B cell (primary cell): ENCODE measurements around the gene EXD1. TPM values are rescaled to one million over a fixed set of nuclear protein-coding genes. Genes with fewer than 3 reads are reported as not detected.

Experiments used
- ATAC-seq: fragments of 200-7000 bp; cut with Tn5 transposase; one replicate; pipeline ENCODE4 v1.10.0; 2021; ENCODE audit warnings: low read depth, mild to moderate bottlenecking, moderate number of reproducible peaks, moderate library complexity
- CTCF ChIA-PET: fragments of 350-600 bp; sonication (Branson Sonifier 250); formaldehyde crosslinking; loops from one replicate; lab custom pipeline; 2021; ENCODE audit warnings: antibody characterized with exemption, inconsistent platforms; lab: Charles Lee
- POLR2A ChIA-PET: fragments of 350-600 bp; sonication (Branson Sonifier 250); formaldehyde crosslinking; loops from one replicate; lab custom pipeline; 2021; ENCODE audit warnings: antibody characterized with exemption; lab: Charles Lee
- DNase-seq: peaks from one replicate; pipeline ENCODE4 v3.0.0; 2013
- H2AFZ ChIP-seq: 2 replicates; pipeline ENCODE4 v1.6.1; 2012; ENCODE audit warnings: mild to moderate bottlenecking, low read depth, low read length; ENCODE audit not compliant: insufficient read depth, poor library complexity, severe bottlenecking
- H3K27ac ChIP-seq, 2 donors: 1 replicate in 1 of 2; 2 replicates in 1 of 2; pipeline ENCODE4 v1.5.1; 2012 to 2013; ENCODE audit warnings: low read length in 2 of 2, mild to moderate bottlenecking in 2 of 2, moderate library complexity in 1 of 2
- H3K27me3 ChIP-seq, 4 experiments: fragments of 200-600 bp in 1 of 4; sonication (generic) in 1 of 4; replicated peaks in 1 of 4; 1 replicate in 2 of 4; 2 replicates in 2 of 4; pipeline versions ENCODE4 v1.6.1 to v1.7.0; 2013 to 2016; ENCODE audit warnings: low read length in 3 of 4, mild to moderate bottlenecking in 2 of 4, mixed read lengths in 1 of 4, moderate library complexity in 1 of 4; ENCODE audit not compliant: insufficient read depth in 4 of 4, control insufficient read depth in 3 of 4; ENCODE audit errors: control extremely low read depth in 1 of 4
- H3K36me3 ChIP-seq, 2 experiments: replicated peaks in 1 of 2; 1 replicate in 1 of 2; 2 replicates in 1 of 2; pipeline versions ENCODE4 v1.6.1 to v1.7.1; 2013; ENCODE audit warnings: low read length in 1 of 2; ENCODE audit not compliant: insufficient read depth in 2 of 2, control insufficient read depth in 1 of 2; ENCODE audit errors: control extremely low read depth in 1 of 2, extremely low read depth in 1 of 2
- H3K4me1 ChIP-seq, 2 donors: fragments of 200-600 bp in 1 of 2; sonication (generic) in 1 of 2; 1 replicate in 1 of 2; 2 replicates in 1 of 2; pipeline versions ENCODE4 v1.5.1 to v1.6.1; 2013 to 2017; ENCODE audit warnings: low read length in 2 of 2; ENCODE audit not compliant: control insufficient read depth in 2 of 2, insufficient read depth in 2 of 2
- H3K4me2 ChIP-seq: replicated peaks from 2 replicates; pipeline ENCODE3; 2012; ENCODE audit warnings: mild to moderate bottlenecking, low read depth, low read length; ENCODE audit not compliant: poor library complexity, severe bottlenecking
- H3K4me3 ChIP-seq, 5 experiments: fragments of 200-600 bp in 1 of 5; sonication (generic) in 1 of 5; 1 replicate in 3 of 5; 2 replicates in 2 of 5; pipeline versions ENCODE4 v1.5.1 to v1.7.0; 2011 to 2016; ENCODE audit warnings: low read length in 4 of 5, mild to moderate bottlenecking in 4 of 5, low read depth in 2 of 5, control low read depth in 1 of 5, moderate library complexity in 1 of 5; ENCODE audit not compliant: insufficient read depth in 1 of 5; ENCODE audit errors: control extremely low read depth in 1 of 5, extremely low read depth in 1 of 5
- H3K79me2 ChIP-seq: fragments of 200-600 bp; sonication (generic); one replicate; pipeline ENCODE4 v1.6.0; 2016; ENCODE audit warnings: low read length; ENCODE audit not compliant: control insufficient read depth, insufficient read depth
- H3K9ac ChIP-seq: fragments of 200-600 bp; sonication (generic); 2 replicates; pipeline ENCODE4 v1.6.1; 2017; ENCODE audit warnings: mild to moderate bottlenecking, low read length, moderate library complexity
- H3K9me3 ChIP-seq, 3 donors: one replicate each; pipeline versions ENCODE4 v1.6.1 to v1.7.1; 2013; ENCODE audit warnings: low read length in 2 of 3; ENCODE audit not compliant: control insufficient read depth in 2 of 3, insufficient read depth in 1 of 3; ENCODE audit errors: control extremely low read depth in 1 of 3
- H4K20me1 ChIP-seq: 2 replicates; pipeline ENCODE4 v1.6.0; 2012; ENCODE audit warnings: mild to moderate bottlenecking, low read length; ENCODE audit not compliant: insufficient read depth, control insufficient read depth, poor library complexity, severe bottlenecking
- H3K27ac Mint-ChIP-seq: one replicate; pipeline ENCODE4 v1.8.0; 2021; ENCODE audit warnings: mixed read lengths
- H3K27me3 Mint-ChIP-seq: one replicate; pipeline ENCODE4 v1.8.0; 2021; ENCODE audit warnings: mixed read lengths
- H3K4me1 Mint-ChIP-seq: one replicate; pipeline ENCODE4 v1.8.0; 2021; ENCODE audit warnings: mixed read lengths
- H3K4me3 Mint-ChIP-seq: one replicate; pipeline ENCODE4 v1.8.0; 2021; ENCODE audit warnings: mixed read lengths
- H3K9me3 Mint-ChIP-seq: one replicate; pipeline ENCODE4 v1.8.0; 2022; ENCODE audit warnings: mixed read lengths; ENCODE audit not compliant: insufficient read depth
- EZH2 ChIP-seq: IDR thresholded peaks from 2 replicates; pipeline ENCODE4 v1.6.1; 2012; ENCODE audit warnings: borderline replicate concordance, low read depth, mild to moderate bottlenecking, moderate library complexity, low read length; ENCODE audit not compliant: insufficient read depth, poor library complexity, severe bottlenecking
- WGBS: methylation state at CpG from one replicate; pipeline ENCODE4 v1.1.5; 2013; ENCODE audit warnings: missing lambda C conversion rate; ENCODE audit not compliant: insufficient coverage; 5-methylcytosine and 5-hydroxymethylcytosine counted together
- intact Hi-C: fragments of 100-400 bp; cut with micrococcal nuclease; formaldehyde crosslinking; loops from one replicate; pipeline ENCODE4 v1.10.0; 2022
- polyA plus RNA-seq: library from polyadenylated mRNA; depleted of rRNA; stranded (reverse); fragments of >200 nt; gene quantifications from 2 replicates; pipeline ENCODE4 v1.2.3, GENCODE V29; 2012
- total RNA-seq, 2 donors: library from RNA; stranded (reverse); fragments of 120-200 nt in 1 of 2; gene quantifications; 1 replicate in 1 of 2; 2 replicates in 1 of 2; pipeline versions ENCODE4 v1.2.3 to v1.2.4, GENCODE V29; 2013 to 2022
- TF ChIP-seq, protein P1 (sequence below): fragments of 200-600 bp; IDR thresholded peaks from one replicate; pipeline ENCODE4 v1.8.0; 2022; ENCODE audit warnings: antibody characterized with exemption, mild to moderate bottlenecking

Gene EXD1
- total and polyA plus RNA-seq, 2 donors (not counting 1 experiment from before 2014, with no cell fraction given): not detected

DNA sequence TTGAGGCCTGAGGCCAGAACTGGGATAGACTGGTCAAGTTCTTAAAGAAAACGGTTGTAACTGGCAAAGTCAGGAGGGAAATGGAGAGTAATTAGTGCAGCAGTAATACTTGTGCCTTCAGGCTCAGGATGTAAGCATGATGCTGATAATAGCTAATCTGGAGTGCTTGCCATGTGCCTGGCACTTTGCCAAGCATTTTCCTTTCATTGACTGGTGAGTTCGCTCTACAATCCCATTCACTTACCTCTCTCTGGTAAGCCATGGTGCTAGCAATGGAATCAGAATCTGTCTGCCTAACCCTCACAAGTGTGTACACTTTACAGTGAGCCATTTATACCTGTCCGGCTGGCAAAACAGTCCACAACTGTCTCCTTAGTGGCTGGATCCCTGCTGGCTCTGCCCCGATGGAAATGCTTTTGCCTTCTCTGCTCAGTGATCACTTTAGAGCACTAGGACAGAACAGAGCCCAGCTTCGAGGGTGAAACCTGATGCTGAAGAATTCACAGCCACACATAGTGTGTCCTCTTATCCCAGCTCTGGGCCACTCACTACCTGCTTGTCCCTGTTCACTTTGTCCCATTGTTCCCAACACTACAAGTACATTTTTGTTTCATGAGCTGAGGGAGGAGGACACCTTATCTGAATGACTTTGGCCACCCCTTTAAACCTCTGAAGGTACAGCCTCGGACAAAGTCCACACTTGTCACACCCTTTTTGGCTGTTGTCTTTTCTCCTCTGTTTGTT lies 10.8 kb upstream of the EXD1 start:
- ATAC-seq: no peak
- Histone ChIP-seq H3K36me3 (peaks cover 6 to 8% of the 10 kb centered on the region in 2 experiments), H3K27me3 (no peaks in the 10 kb centered on the region), H2AFZ (no peak overlapping the region), H3K9ac (no peak overlapping the region), H4K20me1 (no peaks in the 10 kb centered on the region), H3K4me2 (no peak overlapping the region), H3K9me3 (no peaks in the 10 kb centered on the region), H3K4me3 (no peak overlapping the region), H3K4me1 (no peaks in the 10 kb centered on the region), H3K79me2 (peaks cover 15% of the 10 kb centered on the region), H3K27ac (no peak overlapping the region)
- Mint-ChIP-seq H3K27me3 (no peaks in the 10 kb centered on the region), H3K4me3 (no peak overlapping the region), H3K4me1 (no peaks in the 10 kb centered on the region), H3K9me3 (no peaks in the 10 kb centered on the region), H3K27ac (no peak overlapping the region)
- POLR2A ChIA-PET: no interaction called here
- TF ChIP-seq EZH2: no peak
- TF ChIP-seq, protein P1, sequence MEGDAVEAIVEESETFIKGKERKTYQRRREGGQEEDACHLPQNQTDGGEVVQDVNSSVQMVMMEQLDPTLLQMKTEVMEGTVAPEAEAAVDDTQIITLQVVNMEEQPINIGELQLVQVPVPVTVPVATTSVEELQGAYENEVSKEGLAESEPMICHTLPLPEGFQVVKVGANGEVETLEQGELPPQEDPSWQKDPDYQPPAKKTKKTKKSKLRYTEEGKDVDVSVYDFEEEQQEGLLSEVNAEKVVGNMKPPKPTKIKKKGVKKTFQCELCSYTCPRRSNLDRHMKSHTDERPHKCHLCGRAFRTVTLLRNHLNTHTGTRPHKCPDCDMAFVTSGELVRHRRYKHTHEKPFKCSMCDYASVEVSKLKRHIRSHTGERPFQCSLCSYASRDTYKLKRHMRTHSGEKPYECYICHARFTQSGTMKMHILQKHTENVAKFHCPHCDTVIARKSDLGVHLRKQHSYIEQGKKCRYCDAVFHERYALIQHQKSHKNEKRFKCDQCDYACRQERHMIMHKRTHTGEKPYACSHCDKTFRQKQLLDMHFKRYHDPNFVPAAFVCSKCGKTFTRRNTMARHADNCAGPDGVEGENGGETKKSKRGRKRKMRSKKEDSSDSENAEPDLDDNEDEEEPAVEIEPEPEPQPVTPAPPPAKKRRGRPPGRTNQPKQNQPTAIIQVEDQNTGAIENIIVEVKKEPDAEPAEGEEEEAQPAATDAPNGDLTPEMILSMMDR: no peak
- WGBS: 90% methylated on average over 5 of the region's 6 CpGs
- intact Hi-C loops: no loop called here
- CTCF ChIA-PET: no interaction called here
- DNase-seq: no peak

DNA sequence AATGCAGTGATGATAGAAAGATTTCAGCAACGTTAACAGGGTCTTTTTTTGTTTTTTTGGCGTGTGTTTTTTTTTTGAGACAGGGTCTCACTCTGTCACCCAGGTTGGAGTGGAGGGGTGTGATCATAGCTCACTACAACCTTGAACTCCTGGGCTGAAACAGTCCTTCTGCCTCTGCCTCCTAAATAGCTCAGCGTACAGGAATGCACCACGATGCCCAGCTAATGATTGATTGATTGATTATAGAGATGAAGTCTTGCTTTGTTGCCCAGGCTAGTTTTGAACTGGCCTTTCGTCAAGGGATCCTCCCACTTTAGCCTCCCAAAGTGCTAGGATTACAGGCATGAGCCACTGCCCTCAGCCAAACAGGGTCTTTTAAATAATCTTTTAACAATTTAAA lies 7.5 kb upstream of the EXD1 start:
- Histone ChIP-seq H3K36me3 (peaks cover 3 to 8% of the 10 kb centered on the region in 2 experiments), H3K4me2 (no peak overlapping the region), H3K9me3 (no peaks in the 10 kb centered on the region), H2AFZ (no peak overlapping the region), H3K4me3 (no peak overlapping the region), H3K27ac (no peak overlapping the region), H3K9ac (no peak overlapping the region), H3K4me1 (no peaks in the 10 kb centered on the region), H4K20me1 (no peaks in the 10 kb centered on the region), H3K79me2 (peaks cover 35% of the 10 kb centered on the region), H3K27me3 (no peaks in the 10 kb centered on the region)
- no peak overlapping the region for H3K4me3 Mint-ChIP-seq
- TF ChIP-seq, protein P1: no peak
- no peak for TF ChIP-seq EZH2
- H3K9me3 Mint-ChIP-seq: no peaks in the 10 kb centered on the region
- ChIA-PET POLR2A (no interaction called here), CTCF (interaction anchor here (0.7 to 1.8 kb wide), 2 partner anchors 13 to 322 kb away, joined by 3 read pairs; no protein-coding TSS in a partner anchor)
- no peak overlapping the region for H3K27ac Mint-ChIP-seq
- no peaks in the 10 kb centered on the region for H3K27me3 Mint-ChIP-seq
- no peak for DNase-seq
- peaks cover 5% of the 10 kb centered on the region for H3K4me1 Mint-ChIP-seq
- intact Hi-C loops: no loop called here
- WGBS: no CpG with 5 or more reads among the region's 5 CpGs
- no peak for ATAC-seq
